ENCODE measurements around the gene OR2A42. TPM values are rescaled to one million over a fixed set of nuclear protein-coding genes. Genes with fewer than 3 reads are reported as not detected.
"Not testable (repeated sequence)": the region's sequence is repeated elsewhere in the genome, so short reads cannot be mapped to it uniquely, and the experiment has no call there.

The OR2A42 gene
- total RNA-seq, 1 experiment from 2014 or later: not detected

DNA sequence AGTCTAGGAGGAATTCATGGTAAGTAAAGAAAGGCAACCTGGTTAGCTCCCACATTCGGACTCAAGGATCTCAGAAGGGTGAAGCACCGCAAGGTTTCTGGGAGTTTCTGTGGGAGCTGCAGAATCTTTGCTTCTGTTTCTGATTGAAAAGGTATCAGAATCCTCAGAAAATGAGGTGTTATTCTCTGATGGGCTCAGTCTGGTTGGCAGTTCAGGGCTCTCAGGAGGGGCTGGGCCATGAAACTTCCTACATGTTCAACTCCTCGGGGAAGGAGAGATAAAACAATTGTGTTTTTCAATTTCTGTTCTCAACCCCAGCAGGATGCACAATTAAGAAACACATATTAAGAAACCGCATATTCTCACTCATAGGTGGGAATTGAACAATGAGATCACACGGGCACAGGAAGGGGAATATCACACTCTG lies 16.1 kb upstream of the OR2A42 start:
- H3K27ac ChIP-seq: no peak overlapping the region
- peak in 1 of 2 experiments; percentile 12 for DNase-seq
- CTCF ChIA-PET: no interaction called here
- no TSS peak for BruUV-seq (replicated peaks)
- no peaks in the 10 kb centered on the region for H4K20me1 ChIP-seq (ENCODE audit: insufficient read depth)
- H3K9me2 ChIP-seq (ENCODE audit: insufficient read depth): no peaks in the 10 kb centered on the region
- no peaks in the 10 kb centered on the region for H3K36me3 ChIP-seq (ENCODE audit: low read depth)
- no peaks in the 10 kb centered on the region for H3K9me3 ChIP-seq (ENCODE audit: insufficient read depth, low read depth)
- H3K4me3 ChIP-seq: no peak overlapping the region
- no peaks in the 10 kb centered on the region for H3K27me3 ChIP-seq (ENCODE audit: insufficient read depth, low read depth)
- no peak overlapping the region for H2AFZ ChIP-seq
- H3K4me1 ChIP-seq (replicated peaks; ENCODE audit: insufficient read depth): peaks cover 10% of the 10 kb centered on the region
- intact Hi-C loops (cut with micrococcal nuclease; ENCODE audit: unreplicated experiment): no loop called here
- TF ChIP-seq, protein P1, sequence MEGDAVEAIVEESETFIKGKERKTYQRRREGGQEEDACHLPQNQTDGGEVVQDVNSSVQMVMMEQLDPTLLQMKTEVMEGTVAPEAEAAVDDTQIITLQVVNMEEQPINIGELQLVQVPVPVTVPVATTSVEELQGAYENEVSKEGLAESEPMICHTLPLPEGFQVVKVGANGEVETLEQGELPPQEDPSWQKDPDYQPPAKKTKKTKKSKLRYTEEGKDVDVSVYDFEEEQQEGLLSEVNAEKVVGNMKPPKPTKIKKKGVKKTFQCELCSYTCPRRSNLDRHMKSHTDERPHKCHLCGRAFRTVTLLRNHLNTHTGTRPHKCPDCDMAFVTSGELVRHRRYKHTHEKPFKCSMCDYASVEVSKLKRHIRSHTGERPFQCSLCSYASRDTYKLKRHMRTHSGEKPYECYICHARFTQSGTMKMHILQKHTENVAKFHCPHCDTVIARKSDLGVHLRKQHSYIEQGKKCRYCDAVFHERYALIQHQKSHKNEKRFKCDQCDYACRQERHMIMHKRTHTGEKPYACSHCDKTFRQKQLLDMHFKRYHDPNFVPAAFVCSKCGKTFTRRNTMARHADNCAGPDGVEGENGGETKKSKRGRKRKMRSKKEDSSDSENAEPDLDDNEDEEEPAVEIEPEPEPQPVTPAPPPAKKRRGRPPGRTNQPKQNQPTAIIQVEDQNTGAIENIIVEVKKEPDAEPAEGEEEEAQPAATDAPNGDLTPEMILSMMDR (conservative IDR thresholded peaks at IDR 0.05): no peak
- no peak for TF ChIP-seq EZH2 (IDR thresholded peaks at IDR 0.05; ENCODE audit: low read depth)
- H3K4me2 ChIP-seq: peak overlapping the region; percentile 48
- H3K79me2 ChIP-seq (ENCODE audit: low read depth): no peaks in the 10 kb centered on the region
- POLR2A ChIA-PET (ENCODE audit: unreplicated experiment): no interaction called here
- H3F3A ChIP-seq (ENCODE audit: insufficient read depth, low read depth): no peaks in the 10 kb centered on the region

DNA sequence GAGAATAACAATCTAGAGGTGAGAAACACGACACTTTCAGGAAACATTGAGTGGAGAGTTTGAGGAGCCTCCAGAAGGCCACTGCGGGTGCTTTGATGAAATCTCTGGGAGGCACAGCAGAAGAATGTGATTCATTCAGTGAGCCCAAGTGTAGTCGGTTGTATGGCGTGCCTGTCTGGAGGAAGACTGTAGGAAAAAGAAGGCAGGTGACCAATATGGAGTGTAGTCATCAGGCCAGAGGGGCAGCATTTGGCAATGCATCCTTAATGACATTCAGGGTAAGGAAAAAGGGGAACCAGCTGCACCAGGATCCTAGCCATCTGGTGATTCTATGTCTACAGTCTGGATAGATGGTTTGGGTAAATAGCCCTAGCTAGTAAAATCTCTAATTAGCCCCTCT lies 12.9 kb upstream of the OR2A42 start:
- H3K9me3 ChIP-seq (ENCODE audit: insufficient read depth, low read depth); H3K27ac ChIP-seq; H3K4me3 ChIP-seq; H3K4me1 ChIP-seq (replicated peaks; ENCODE audit: insufficient read depth); DNase-seq; H4K20me1 ChIP-seq (ENCODE audit: insufficient read depth); H3K36me3 ChIP-seq (ENCODE audit: low read depth); CTCF ChIA-PET; H3K79me2 ChIP-seq (ENCODE audit: low read depth); intact Hi-C loops (cut with micrococcal nuclease; ENCODE audit: unreplicated experiment); H3F3A ChIP-seq (ENCODE audit: insufficient read depth, low read depth); BruUV-seq (replicated peaks); H3K4me2 ChIP-seq; H3K27me3 ChIP-seq (ENCODE audit: insufficient read depth, low read depth); POLR2A ChIA-PET (ENCODE audit: unreplicated experiment); H3K9me2 ChIP-seq (ENCODE audit: insufficient read depth); H2AFZ ChIP-seq: not testable (repeated sequence)

DNA sequence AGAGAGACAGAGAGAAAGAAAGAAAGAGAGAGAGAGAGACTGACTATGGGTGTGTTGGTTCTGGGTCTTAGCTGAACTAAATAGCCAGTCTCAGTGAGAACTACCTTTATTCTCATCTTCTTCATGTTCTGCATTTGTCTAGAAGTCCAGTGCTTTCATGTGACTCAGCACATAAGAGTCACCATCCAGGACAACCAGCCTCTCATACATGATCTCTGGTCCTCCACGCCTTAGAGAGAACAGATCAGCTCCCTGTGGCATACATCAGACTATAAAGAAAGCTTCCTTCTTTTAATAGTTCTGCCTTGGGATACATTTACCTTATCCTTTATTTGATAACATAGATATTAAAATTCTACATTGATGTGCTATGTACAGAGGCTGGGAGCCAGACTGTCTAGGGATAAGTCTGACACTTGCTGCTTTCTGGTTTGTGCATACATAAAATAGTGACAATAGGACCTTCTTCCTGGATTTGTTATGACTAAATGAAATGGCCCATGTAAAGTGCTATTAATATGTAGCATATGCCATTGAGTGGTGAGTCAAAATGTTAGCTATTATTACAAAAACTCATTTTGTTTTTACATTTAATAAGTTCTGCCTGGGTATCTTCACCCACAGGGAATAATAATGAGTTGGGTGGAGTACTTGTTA lies 8.4 kb upstream of the OR2A42 start:
- BruUV-seq (replicated peaks); H3K27ac ChIP-seq; H3K27me3 ChIP-seq (ENCODE audit: insufficient read depth, low read depth); intact Hi-C loops (cut with micrococcal nuclease; ENCODE audit: unreplicated experiment); POLR2A ChIA-PET (ENCODE audit: unreplicated experiment); H3K4me1 ChIP-seq (replicated peaks; ENCODE audit: insufficient read depth); H3K4me3 ChIP-seq; H4K20me1 ChIP-seq (ENCODE audit: insufficient read depth); H3F3A ChIP-seq (ENCODE audit: insufficient read depth, low read depth); H3K36me3 ChIP-seq (ENCODE audit: low read depth); H3K79me2 ChIP-seq (ENCODE audit: low read depth); H3K9me3 ChIP-seq (ENCODE audit: insufficient read depth, low read depth); H3K4me2 ChIP-seq; CTCF ChIA-PET; DNase-seq; H2AFZ ChIP-seq; H3K9me2 ChIP-seq (ENCODE audit: insufficient read depth): not testable (repeated sequence)

DNA sequence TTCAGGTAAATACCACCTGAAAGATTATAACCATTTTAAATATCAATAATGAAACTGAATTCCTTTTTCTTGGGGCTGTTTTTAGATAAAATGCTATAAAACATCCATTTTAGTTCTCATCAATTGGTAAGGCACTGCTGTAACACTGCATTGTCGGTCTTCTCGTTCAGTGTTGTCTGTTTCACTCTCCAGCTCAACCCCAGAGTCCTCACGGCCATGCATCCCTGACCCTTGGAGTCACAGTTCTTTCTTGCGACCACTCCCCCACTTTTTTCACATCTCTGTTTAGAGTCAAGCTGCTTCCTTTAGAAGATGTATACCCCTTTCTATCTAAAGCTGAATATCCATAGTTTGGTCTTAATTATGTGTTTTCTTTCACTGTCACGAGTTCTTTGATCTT lies 7.6 kb upstream of the OR2A42 start:
- H3K79me2 ChIP-seq (ENCODE audit: low read depth); H3K4me1 ChIP-seq (replicated peaks; ENCODE audit: insufficient read depth); CTCF ChIA-PET; H3K9me3 ChIP-seq (ENCODE audit: insufficient read depth, low read depth); H3K27me3 ChIP-seq (ENCODE audit: insufficient read depth, low read depth); H3F3A ChIP-seq (ENCODE audit: insufficient read depth, low read depth); H3K4me2 ChIP-seq; BruUV-seq (replicated peaks); H3K27ac ChIP-seq; H3K36me3 ChIP-seq (ENCODE audit: low read depth); intact Hi-C loops (cut with micrococcal nuclease; ENCODE audit: unreplicated experiment); H3K9me2 ChIP-seq (ENCODE audit: insufficient read depth); H3K4me3 ChIP-seq; POLR2A ChIA-PET (ENCODE audit: unreplicated experiment); H2AFZ ChIP-seq; DNase-seq; H4K20me1 ChIP-seq (ENCODE audit: insufficient read depth): not testable (repeated sequence)

DNA sequence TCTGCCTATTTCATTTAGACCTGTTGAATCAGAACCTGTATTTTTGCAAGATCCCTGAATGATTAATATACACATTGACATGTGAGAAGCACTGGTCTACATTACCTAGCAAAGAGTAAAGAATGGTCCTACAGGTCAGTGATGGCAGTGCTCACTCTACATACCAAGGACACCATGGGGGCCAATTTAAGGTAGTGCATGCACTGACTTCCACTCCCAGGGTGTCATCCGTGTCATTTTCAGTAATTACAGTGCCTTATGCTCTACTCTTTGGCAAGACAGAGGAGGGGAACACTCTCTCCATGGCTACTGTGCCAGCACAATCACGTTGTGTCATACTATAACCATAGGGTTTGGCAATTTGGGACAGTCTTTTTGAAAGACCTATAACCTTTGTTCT lies 6.0 kb upstream of the OR2A42 start:
- H3K4me3 ChIP-seq; H2AFZ ChIP-seq; H3K36me3 ChIP-seq (ENCODE audit: low read depth); H3K27me3 ChIP-seq (ENCODE audit: insufficient read depth, low read depth); intact Hi-C loops (cut with micrococcal nuclease; ENCODE audit: unreplicated experiment); BruUV-seq (replicated peaks); POLR2A ChIA-PET (ENCODE audit: unreplicated experiment); H3K9me2 ChIP-seq (ENCODE audit: insufficient read depth); H3F3A ChIP-seq (ENCODE audit: insufficient read depth, low read depth); CTCF ChIA-PET; H3K27ac ChIP-seq; H3K4me2 ChIP-seq; H3K4me1 ChIP-seq (replicated peaks; ENCODE audit: insufficient read depth); H4K20me1 ChIP-seq (ENCODE audit: insufficient read depth); H3K9me3 ChIP-seq (ENCODE audit: insufficient read depth, low read depth); H3K79me2 ChIP-seq (ENCODE audit: low read depth); DNase-seq: not testable (repeated sequence)

DNA sequence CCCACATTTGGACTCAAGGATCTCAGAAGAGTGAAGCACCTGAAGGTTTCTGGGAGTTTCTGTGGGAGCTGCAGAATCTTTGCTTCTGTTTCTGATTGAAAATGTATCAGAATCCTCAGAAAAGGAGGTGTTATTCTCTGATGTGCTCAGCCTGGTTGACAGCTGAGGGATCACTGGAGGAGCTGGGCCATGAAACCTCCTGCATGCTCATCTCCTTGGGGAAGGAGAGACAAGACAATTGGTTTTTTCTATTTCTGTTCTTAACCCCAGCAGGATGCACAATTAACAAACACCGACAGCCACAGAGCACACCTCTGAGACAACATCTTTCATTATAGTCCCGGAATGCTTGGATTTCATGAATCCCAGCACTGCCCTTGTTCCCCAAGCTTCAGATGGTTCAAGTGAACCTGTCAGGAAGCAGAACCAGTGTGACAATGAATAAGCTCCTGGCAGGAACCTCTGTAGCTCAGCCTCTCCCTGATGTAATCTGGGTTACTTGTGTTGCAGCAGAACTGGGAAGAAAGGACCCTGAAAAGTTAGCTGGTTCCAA lies 799 bp downstream of the OR2A42 start:
- H3F3A ChIP-seq (ENCODE audit: insufficient read depth, low read depth); H3K4me2 ChIP-seq; POLR2A ChIA-PET (ENCODE audit: unreplicated experiment); H2AFZ ChIP-seq; H3K9me3 ChIP-seq (ENCODE audit: insufficient read depth, low read depth); H3K79me2 ChIP-seq (ENCODE audit: low read depth); intact Hi-C loops (cut with micrococcal nuclease; ENCODE audit: unreplicated experiment); H3K4me1 ChIP-seq (replicated peaks; ENCODE audit: insufficient read depth); H4K20me1 ChIP-seq (ENCODE audit: insufficient read depth); H3K4me3 ChIP-seq; DNase-seq; H3K27ac ChIP-seq; H3K9me2 ChIP-seq (ENCODE audit: insufficient read depth); BruUV-seq (replicated peaks); CTCF ChIA-PET; H3K36me3 ChIP-seq (ENCODE audit: low read depth); H3K27me3 ChIP-seq (ENCODE audit: insufficient read depth, low read depth): not testable (repeated sequence)

DNA sequence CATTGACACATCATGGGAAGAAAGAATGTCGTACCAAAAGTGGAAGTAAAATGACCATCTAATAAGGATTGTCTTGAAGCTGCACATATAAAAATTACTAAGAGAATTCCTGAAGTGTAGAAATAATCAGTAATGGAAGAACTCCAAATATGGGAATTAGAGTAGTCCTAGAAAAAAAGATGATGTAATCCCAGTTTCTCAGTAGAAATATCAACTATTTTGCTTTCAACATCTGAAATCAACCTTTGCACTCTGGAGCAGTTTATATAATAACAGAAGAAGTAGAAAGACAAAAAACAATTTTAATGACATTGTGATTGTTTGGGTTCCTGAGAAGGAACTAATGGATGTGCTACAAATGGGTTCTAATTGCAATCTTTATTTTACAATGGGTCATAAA lies 6.4 kb downstream of the OR2A42 start:
- H3K4me1 ChIP-seq (replicated peaks; ENCODE audit: insufficient read depth); BruUV-seq (replicated peaks); POLR2A ChIA-PET (ENCODE audit: unreplicated experiment); H3K36me3 ChIP-seq (ENCODE audit: low read depth); H3K79me2 ChIP-seq (ENCODE audit: low read depth); H3F3A ChIP-seq (ENCODE audit: insufficient read depth, low read depth); H3K4me3 ChIP-seq; H3K9me3 ChIP-seq (ENCODE audit: insufficient read depth, low read depth); intact Hi-C loops (cut with micrococcal nuclease; ENCODE audit: unreplicated experiment); H3K27me3 ChIP-seq (ENCODE audit: insufficient read depth, low read depth); DNase-seq; H4K20me1 ChIP-seq (ENCODE audit: insufficient read depth); H2AFZ ChIP-seq; H3K27ac ChIP-seq; H3K4me2 ChIP-seq; H3K9me2 ChIP-seq (ENCODE audit: insufficient read depth); CTCF ChIA-PET: not testable (repeated sequence)

Measured in PC-9 (cell line).